Endothelial cell of hepatic sinusoid (primary cell): ENCODE results near the gene MORF4L2.
"Not testable (repeated sequence)": the region's sequence is repeated elsewhere in the genome, so short reads cannot be mapped to it uniquely, and the experiment has no call there.

Experiments used
- in situ Hi-C: cut with HindIII; loops from 2 replicates; pipeline ENCODE4 v1.10.0; 2017; ENCODE audit warnings: low sequenced_read_pairs

MORF4L2 gene

DNA sequence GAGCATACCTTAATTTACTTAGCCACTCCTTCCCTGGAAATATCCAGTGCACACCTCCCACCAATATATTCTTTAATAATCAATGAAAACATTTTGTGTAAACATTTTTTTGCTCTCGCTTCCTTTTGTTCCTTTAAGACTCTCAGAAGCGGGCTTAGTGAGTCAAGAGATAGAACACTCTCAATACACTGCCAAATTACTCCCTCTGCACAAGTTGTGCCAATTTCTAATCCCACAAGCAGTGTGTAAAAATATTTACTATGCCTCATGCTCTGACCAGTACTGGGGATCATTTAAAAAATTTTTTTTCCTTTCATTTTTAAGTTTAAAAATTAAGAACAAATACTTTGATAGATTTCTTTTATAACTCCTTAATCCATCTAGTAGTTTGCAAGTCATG lies 5.1 kb downstream of the MORF4L2 start:
- in situ Hi-C loops: no loop called here

DNA sequence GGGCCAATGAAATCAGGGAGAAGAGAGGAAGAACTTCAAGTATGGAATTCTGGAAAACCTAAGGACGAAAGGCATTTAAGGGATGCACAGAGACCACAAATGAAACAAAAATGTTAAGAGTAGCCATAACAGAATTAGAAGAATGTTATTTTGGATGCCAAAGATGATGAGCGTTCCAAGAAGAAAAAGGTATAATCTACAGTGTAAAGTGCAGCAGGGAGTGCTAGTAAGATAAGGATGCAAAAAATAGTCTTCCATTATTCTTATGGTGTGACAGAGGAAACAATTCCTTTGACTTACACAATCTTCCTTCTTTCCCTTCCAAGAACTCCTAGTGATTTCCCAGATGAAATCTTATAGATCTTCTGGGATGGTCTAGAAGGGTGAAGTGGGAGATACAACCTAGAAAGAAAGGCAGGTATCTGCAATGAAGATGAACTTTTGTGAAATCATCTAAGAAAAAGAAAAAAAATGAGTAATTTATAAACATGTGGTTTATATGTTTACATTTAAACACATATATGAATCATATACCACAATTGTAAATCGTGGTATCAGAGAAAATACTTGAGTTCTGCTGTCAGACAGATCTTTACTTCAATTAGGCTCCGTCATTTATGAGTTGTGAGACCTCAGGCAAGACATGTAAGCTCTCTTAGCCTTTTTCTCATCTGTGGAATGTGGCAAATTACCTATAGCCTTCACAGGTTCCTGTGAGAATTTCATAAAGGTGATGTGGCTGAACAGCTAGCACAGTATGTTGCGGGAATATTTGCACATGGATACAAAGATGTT lies 8.1 kb downstream of the MORF4L2 start:
- in situ Hi-C loops: no loop called here

DNA sequence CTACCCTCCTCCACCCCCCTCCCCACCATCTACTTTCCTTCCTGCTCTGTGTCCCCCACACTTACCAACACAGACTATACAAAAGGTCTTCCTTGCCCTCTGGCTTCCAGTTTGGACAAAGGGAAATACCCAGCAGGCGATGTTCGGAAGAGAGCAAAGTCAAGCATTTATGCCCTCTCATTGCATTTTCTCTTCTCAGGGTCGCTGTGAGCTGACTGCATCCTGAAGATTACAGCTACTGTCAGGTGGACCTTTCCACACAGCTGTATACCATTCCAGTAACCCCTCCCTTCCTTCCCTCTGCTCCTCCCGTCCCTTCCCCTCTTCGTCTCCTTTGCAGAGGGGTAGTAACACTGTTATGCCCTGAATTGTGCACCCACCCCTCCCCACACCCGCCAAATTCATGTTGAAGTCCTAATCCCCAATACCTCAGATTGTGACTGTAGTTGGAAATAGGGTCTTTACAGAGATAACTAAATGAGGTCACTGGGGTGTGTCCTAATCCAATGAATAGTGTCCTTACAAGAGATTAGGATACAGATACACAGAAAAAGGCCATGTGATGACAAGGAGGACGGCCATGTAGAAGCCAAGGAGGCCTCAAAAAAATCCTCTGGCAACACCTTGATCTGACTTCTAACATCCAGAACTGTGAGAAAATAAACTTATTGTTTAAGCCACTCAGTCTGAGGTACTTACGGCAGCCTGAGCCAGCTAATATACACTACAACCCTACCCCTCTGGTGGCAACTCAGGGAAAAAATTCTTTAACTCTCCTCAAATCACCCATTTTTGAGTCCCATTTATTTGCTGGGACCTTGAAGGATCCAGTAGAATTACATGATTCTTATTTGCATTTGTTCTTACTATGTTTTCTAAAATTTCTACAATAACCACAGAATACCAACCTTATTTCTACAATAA lies 11.7 kb downstream of the MORF4L2 start:
- in situ Hi-C loops: no loop called here

- in situ Hi-C loops: no loop called here
Observed at GRCh38 chrX:103669745-103670144, 16.8 kb downstream of the MORF4L2 start.

- in situ Hi-C loops: no loop called here
Observed at GRCh38 chrX:103666202-103667107, 20.0 kb downstream of the MORF4L2 start.

- in situ Hi-C loops: no loop called here
Observed at GRCh38 chrX:103663981-103664762, 22.3 kb downstream of the MORF4L2 start.

DNA sequence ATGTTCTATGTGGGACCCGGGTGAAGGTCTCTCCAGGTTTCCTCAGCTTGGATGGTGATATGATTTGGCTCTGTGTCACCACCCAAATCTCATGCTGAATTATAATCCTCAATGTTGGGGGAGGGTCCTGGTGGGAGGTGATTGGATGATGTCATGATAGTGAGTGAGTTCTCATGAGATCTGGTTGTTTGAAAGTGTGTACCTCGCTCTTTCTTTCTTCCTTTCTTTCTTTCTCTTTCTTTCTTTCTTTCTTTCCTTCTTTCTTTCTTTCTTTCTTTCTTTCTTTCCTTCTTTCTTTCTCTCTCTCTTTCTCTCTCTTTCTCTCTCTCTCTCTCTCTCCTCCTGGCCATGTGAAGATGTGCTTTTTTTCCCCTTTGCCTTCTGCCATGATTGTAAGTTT lies 27.0 kb downstream of the MORF4L2 start:
- in situ Hi-C loops: not testable (repeated sequence)

GRCh38 chrX:103658681-103659433 lies 27.6 kb downstream of the MORF4L2 start:
- in situ Hi-C loops: no loop called here

DNA sequence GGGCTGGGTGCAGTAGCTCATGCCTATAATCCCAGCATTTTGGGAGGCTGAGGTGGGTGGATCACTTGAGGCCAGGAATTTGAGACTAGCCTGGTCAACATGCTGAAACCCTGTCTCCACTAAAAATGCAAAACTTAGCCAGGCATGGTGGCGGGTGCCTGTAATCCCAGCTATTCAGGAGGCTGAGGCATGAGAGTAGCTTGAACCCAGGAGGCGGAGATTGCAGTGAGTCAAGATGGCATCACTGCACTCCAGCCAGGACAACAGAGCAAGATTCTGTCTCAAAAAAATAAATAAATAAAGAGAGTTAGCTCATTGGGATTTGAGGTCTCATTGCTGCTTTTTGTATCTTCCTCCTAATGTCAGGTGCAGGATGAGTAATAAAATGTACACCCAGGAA lies 29.4 kb downstream of the MORF4L2 start:
- in situ Hi-C loops: not testable (repeated sequence)

GRCh38 chrX:103656617-103657016 lies 29.9 kb downstream of the MORF4L2 start:
- in situ Hi-C loops: no loop called here

GRCh38 chrX:103655230-103656000 lies 31.1 kb downstream of the MORF4L2 start:
- in situ Hi-C loops: not testable (repeated sequence)

DNA sequence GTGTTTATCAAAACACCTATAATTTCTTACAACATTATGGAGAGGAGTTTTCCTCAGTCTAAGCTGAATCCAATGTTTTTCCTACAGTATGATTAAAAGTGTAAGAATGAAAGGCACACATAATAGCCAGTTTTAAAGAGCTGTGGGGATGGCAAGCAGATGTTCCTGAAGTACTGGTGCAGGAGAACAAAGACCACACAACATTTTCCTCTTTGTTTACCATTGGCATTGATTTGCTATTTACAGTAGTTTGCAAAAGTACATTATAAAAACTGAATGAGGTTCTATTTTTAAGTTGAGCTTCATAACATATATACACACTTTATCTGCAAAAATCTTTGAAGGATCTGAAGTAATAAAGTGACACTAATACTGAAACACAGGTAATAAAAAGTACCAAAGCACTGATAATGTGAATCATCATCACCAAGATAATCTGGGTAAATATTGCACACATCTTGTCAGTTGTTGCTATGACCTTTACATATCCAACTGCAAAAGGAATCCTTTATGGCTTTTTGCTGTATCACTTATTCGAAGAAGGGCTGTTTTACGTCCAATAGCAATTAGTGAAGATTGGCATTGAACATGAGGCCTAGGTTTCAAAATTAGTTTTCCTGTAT lies 35.2 kb downstream of the MORF4L2 start:
- in situ Hi-C loops: no loop called here

DNA sequence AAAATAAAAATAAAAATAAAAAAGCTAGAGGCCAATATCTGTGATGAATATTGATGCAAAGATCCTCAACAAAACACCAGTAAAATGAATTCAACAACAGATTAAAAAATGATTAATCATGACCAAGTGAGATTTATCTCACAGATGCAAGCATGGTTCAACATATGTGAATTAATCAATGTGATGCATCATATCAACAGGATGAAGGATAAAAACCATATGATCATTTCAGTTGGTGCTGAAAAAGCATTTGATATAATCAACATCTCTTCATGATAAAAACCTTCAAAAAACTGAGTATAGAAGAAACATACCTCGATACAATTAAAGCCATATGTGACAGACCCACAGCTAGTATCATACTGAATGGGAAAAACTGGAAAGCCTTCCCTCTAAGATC lies 38.9 kb downstream of the MORF4L2 start:
- in situ Hi-C loops: no loop called here

DNA sequence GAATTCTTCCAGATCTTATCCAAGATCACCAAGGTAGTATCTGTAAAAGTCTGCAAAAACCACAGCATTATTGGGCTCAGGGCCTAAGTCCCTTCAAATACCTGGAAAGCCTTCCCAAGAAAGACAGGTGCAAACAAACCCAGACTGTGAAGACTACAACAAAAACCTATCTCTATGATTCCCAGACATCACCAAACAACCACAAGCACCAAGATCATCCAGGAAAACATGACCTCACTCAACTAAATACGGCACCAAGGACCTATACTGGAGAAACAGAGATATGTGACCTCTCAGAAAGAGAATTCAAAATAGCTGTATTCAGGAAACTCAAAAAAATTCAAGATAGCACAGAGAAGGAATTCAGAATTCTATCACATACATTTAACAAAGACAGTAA lies 42.4 kb downstream of the MORF4L2 start:
- in situ Hi-C loops: loop anchor here (5.0 kb wide), 1 partner anchor 62 kb away; no protein-coding TSS in a partner anchor

GRCh38 chrX:103640401-103641155 lies 45.9 kb downstream of the MORF4L2 start:
- in situ Hi-C loops: loop anchor here (5.0 kb wide), 1 partner anchor 58 kb away; no protein-coding TSS in a partner anchor

DNA sequence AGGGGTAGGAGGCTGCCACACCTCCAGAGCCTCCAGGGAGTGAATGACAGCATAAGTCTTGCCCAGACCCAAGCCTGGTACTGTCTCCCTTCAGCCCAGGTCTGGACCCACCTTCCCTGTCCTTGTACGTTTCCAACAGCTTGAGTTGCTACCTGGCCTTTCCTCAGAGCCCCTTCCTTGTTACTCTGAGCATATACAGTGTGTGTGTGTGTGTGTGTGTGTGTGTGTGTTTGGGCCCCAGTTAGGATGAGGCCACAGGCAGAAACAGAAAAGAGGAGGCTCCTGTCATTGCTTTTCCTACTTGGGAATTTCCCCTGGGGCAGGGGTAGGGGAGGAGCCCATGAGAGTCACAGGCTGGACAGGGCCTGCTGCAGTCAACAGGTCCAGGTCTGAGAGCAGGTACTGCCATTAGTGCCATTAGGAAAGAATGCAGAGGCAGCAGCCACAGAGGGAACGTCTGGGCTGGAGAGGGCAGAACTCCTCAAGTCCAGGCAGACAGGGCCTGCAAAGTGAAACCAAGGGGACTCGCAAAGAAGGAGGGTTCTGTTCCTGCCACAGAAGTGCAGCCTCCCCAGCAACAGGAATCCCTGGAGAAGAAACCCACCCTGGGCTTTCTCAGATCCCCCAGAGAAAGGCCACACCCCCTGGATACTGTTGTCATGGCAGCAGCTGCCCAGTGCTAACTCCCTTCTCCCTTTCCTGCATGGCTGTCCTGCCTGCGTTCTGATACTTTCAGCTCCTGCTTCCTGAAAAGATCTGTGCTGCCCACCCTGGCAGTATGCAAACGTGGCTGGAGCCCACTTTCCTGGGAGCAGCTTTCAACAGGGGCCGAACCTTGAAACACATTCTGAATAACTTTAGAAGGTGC lies 47.8 kb downstream of the MORF4L2 start:
- in situ Hi-C loops: not testable (repeated sequence)
